HEK293 (cell line): ENCODE data around the gene SPAG8.

Experiments
- CTCF ChIA-PET: fragments of 350-600 bp; formaldehyde crosslinking; extraction: SDS; loops from one replicate; lab custom pipeline; 2021; ENCODE audit warnings: antibody characterized with exemption; lab: Yijun Ruan, JAX
- POLR2A ChIA-PET: fragments of 300-600 bp; formaldehyde crosslinking; extraction: SDS; loops from one replicate; lab custom pipeline; 2020; ENCODE audit warnings: antibody characterized with exemption, inconsistent platforms; lab: Yijun Ruan, JAX
- H3K27ac ChIP-seq: fragments of 200-500 bp; sonication (Bioruptor generic); 2 replicates; pipeline ENCODE4 v1.5.1; 2014; ENCODE audit warnings: low read depth, low read length, control low read depth, inconsistent platforms; ENCODE audit errors: extremely low read depth
- H3K36me3 ChIP-seq, 2 experiments: fragments of 200-500 bp in 1 of 2; sonication (Bioruptor generic) in 1 of 2; 1 replicate in 1 of 2; 2 replicates in 1 of 2; pipeline ENCODE4 v1.5.1; 2014 to 2017; ENCODE audit warnings: inconsistent platforms in 2 of 2, low read length in 2 of 2; ENCODE audit not compliant: control insufficient read depth in 2 of 2, insufficient read depth in 1 of 2
- H3K4me1 ChIP-seq: fragments of 200-500 bp; sonication (Bioruptor generic); 2 replicates; pipeline ENCODE4 v1.5.1; 2014; ENCODE audit warnings: mild to moderate bottlenecking, low read length, inconsistent platforms; ENCODE audit not compliant: control insufficient read depth, insufficient read depth
- H3K4me3 ChIP-seq: 2 replicates; pipeline ENCODE4 v1.5.1; 2011; ENCODE audit warnings: low read depth, mild to moderate bottlenecking, control low read depth, low read length, moderate library complexity
- H3K9me3 ChIP-seq: fragments of 200-500 bp; sonication (Bioruptor generic); 2 replicates; pipeline ENCODE4 v1.5.1; 2014; ENCODE audit warnings: low read depth, low read length, inconsistent platforms; ENCODE audit not compliant: control insufficient read depth, insufficient read depth
- BCL11B ChIP-seq: fragments of 450-650 bp; formaldehyde crosslinking; IDR thresholded peaks from 2 replicates; pipeline ENCODE4 v1.5.1; 2016; ENCODE audit warnings: low read depth, missing biosample characterization, missing genetic modification characterization
- RBAK ChIP-seq: fragments of 450-650 bp; formaldehyde crosslinking; IDR thresholded peaks from 2 replicates; pipeline ENCODE4 v1.5.1; 2016; ENCODE audit warnings: missing biosample characterization, missing genetic modification characterization
- REPIN1 ChIP-seq: fragments of 450-650 bp; formaldehyde crosslinking; IDR thresholded peaks from 2 replicates; pipeline ENCODE4 v1.5.1; 2017; ENCODE audit warnings: missing biosample characterization, missing genetic modification characterization, low read depth
- SCRT2 ChIP-seq: fragments of 450-650 bp; formaldehyde crosslinking; IDR thresholded peaks from 2 replicates; pipeline ENCODE4 v1.5.1; 2016; ENCODE audit warnings: missing biosample characterization, missing genetic modification characterization
- ZNF350 ChIP-seq: fragments of 450-650 bp; formaldehyde crosslinking; IDR thresholded peaks from 2 replicates; pipeline ENCODE4 v1.5.0; 2017; ENCODE audit warnings: missing biosample characterization, mild to moderate bottlenecking, missing genetic modification characterization
- ZNF426 ChIP-seq: fragments of 450-650 bp; formaldehyde crosslinking; IDR thresholded peaks from 2 replicates; pipeline ENCODE4 v1.5.1; 2017; ENCODE audit warnings: missing biosample characterization, missing genetic modification characterization, mild to moderate bottlenecking, inconsistent platforms, moderate library complexity
- ZNF514 ChIP-seq: fragments of 450-650 bp; formaldehyde crosslinking; IDR thresholded peaks from 2 replicates; pipeline ENCODE4 v1.5.1; 2016; ENCODE audit warnings: missing biosample characterization, missing genetic modification characterization
- ZNF558 ChIP-seq: fragments of 450-650 bp; formaldehyde crosslinking; IDR thresholded peaks from 2 replicates; pipeline ENCODE4 v1.5.1; 2016; ENCODE audit warnings: missing biosample characterization, missing genetic modification characterization
- ZNF600 ChIP-seq: fragments of 450-650 bp; formaldehyde crosslinking; IDR thresholded peaks from 2 replicates; pipeline ENCODE4 v1.5.1; 2016; ENCODE audit warnings: missing biosample characterization, missing genetic modification characterization
- ZNF701 ChIP-seq: fragments of 450-650 bp; formaldehyde crosslinking; IDR thresholded peaks from 2 replicates; pipeline ENCODE4 v1.5.1; 2016; ENCODE audit warnings: missing biosample characterization, missing genetic modification characterization
- ZSCAN23 ChIP-seq: fragments of 450-650 bp; formaldehyde crosslinking; IDR thresholded peaks from 2 replicates; pipeline ENCODE4 v1.5.1; 2016; ENCODE audit warnings: missing biosample characterization, missing genetic modification characterization
- TF ChIP-seq, protein P1 (sequence below): fragments of 450-650 bp; formaldehyde crosslinking; IDR thresholded peaks from 2 replicates; pipeline ENCODE4 v1.5.1; 2016; ENCODE audit warnings: missing biosample characterization, missing genetic modification characterization
- TF ChIP-seq, protein P2 (sequence below): fragments of 450-650 bp; formaldehyde crosslinking; IDR thresholded peaks from 2 replicates; pipeline ENCODE4 v1.5.1; 2016; ENCODE audit warnings: missing biosample characterization, missing genetic modification characterization
- TF ChIP-seq, protein P3 (sequence below): fragments of 450-650 bp; formaldehyde crosslinking; optimal IDR thresholded peaks from 2 replicates; pipeline ENCODE3; 2016; ENCODE audit warnings: missing biosample characterization, mild to moderate bottlenecking, missing genetic modification characterization
- TF ChIP-seq, protein P4 (sequence below): fragments of 450-650 bp; formaldehyde crosslinking; IDR thresholded peaks from 2 replicates; pipeline ENCODE4 v1.5.1; 2016; ENCODE audit warnings: missing biosample characterization, missing genetic modification characterization
- TF ChIP-seq, protein P5 (sequence below): fragments of 450-650 bp; formaldehyde crosslinking; IDR thresholded peaks from 2 replicates; pipeline ENCODE4 v1.5.1; 2017; ENCODE audit warnings: missing biosample characterization, missing genetic modification characterization

The SPAG8 gene

DNA sequence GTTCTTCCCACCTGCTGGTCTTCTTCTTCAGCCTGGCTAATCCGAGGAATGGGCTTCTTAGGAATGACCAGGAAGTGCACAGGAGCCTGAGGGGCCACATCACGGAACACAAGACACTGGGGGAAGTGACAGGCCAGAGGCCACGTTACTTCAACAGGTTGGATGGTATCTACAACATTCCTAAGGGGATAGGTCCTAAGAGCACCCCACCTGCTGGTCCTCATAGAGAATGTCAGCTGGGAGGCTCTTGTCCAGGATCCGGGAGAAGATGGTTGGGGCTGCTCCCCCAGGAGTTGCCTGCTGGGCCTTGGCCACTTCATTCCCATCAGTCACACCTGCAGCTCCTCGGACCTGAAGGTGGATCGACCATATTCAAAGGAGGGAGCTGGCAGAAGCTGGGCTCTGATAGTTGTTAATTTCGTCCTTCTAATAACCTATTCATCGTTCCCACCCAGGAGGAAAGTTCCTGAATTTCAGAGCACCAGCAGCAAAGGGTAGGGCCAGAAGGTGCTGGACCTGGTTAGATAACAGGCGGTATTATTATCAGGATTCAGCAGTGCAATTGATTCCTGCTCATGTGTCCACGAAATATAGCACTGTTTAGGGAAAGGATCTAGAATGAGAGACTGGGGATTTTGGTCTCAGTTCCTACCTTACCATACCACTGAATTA is 1.5 kb upstream of the SPAG8 start:
- Histone ChIP-seq H3K27ac (no peak overlapping the region), H3K4me3 (no peak overlapping the region), H3K4me1 (no peaks in the 10 kb centered on the region), H3K9me3 (no peaks in the 10 kb centered on the region), H3K36me3 (peaks cover 0 to 19% of the 10 kb centered on the region in 2 experiments; a peak in 1 of 3 replicates)
- TF ChIP-seq BCL11B (tag by site-specific recombination) (no peak), ZNF701 (tag by site-specific recombination) (no peak), ZNF558 (tag by site-specific recombination) (no peak), ZNF514 (tag by site-specific recombination) (no peak), RBAK (no peak), ZNF426 (tag by site-specific recombination) (no peak), ZNF600 (no peak), ZSCAN23 (tag by site-specific recombination) (no peak), ZNF350 (tag by site-specific recombination) (no peak), SCRT2 (peak; percentile 80), REPIN1 (tag by site-specific recombination) (no peak)
- TF ChIP-seq, protein P1, sequence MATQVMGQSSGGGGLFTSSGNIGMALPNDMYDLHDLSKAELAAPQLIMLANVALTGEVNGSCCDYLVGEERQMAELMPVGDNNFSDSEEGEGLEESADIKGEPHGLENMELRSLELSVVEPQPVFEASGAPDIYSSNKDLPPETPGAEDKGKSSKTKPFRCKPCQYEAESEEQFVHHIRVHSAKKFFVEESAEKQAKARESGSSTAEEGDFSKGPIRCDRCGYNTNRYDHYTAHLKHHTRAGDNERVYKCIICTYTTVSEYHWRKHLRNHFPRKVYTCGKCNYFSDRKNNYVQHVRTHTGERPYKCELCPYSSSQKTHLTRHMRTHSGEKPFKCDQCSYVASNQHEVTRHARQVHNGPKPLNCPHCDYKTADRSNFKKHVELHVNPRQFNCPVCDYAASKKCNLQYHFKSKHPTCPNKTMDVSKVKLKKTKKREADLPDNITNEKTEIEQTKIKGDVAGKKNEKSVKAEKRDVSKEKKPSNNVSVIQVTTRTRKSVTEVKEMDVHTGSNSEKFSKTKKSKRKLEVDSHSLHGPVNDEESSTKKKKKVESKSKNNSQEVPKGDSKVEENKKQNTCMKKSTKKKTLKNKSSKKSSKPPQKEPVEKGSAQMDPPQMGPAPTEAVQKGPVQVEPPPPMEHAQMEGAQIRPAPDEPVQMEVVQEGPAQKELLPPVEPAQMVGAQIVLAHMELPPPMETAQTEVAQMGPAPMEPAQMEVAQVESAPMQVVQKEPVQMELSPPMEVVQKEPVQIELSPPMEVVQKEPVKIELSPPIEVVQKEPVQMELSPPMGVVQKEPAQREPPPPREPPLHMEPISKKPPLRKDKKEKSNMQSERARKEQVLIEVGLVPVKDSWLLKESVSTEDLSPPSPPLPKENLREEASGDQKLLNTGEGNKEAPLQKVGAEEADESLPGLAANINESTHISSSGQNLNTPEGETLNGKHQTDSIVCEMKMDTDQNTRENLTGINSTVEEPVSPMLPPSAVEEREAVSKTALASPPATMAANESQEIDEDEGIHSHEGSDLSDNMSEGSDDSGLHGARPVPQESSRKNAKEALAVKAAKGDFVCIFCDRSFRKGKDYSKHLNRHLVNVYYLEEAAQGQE: no peak
- TF ChIP-seq, protein P2, sequence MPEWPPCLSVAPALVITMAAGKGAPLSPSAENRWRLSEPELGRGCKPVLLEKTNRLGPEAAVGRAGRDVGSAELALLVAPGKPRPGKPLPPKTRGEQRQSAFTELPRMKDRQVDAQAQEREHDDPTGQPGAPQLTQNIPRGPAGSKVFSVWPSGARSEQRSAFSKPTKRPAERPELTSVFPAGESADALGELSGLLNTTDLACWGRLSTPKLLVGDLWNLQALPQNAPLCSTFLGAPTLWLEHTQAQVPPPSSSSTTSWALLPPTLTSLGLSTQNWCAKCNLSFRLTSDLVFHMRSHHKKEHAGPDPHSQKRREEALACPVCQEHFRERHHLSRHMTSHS: no peak
- TF ChIP-seq, protein P3, sequence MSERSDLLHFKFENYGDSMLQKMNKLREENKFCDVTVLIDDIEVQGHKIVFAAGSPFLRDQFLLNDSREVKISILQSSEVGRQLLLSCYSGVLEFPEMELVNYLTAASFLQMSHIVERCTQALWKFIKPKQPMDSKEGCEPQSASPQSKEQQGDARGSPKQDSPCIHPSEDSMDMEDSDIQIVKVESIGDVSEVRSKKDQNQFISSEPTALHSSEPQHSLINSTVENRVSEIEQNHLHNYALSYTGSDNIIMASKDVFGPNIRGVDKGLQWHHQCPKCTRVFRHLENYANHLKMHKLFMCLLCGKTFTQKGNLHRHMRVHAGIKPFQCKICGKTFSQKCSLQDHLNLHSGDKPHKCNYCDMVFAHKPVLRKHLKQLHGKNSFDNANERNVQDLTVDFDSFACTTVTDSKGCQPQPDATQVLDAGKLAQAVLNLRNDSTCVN (tag by site-specific recombination): no peak
- TF ChIP-seq, protein P4, sequence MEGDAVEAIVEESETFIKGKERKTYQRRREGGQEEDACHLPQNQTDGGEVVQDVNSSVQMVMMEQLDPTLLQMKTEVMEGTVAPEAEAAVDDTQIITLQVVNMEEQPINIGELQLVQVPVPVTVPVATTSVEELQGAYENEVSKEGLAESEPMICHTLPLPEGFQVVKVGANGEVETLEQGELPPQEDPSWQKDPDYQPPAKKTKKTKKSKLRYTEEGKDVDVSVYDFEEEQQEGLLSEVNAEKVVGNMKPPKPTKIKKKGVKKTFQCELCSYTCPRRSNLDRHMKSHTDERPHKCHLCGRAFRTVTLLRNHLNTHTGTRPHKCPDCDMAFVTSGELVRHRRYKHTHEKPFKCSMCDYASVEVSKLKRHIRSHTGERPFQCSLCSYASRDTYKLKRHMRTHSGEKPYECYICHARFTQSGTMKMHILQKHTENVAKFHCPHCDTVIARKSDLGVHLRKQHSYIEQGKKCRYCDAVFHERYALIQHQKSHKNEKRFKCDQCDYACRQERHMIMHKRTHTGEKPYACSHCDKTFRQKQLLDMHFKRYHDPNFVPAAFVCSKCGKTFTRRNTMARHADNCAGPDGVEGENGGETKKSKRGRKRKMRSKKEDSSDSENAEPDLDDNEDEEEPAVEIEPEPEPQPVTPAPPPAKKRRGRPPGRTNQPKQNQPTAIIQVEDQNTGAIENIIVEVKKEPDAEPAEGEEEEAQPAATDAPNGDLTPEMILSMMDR (tag by site-specific recombination): 0 out of 2 replicates have a peak, but pooled peaks have one; percentile 10
- TF ChIP-seq, protein P5, sequence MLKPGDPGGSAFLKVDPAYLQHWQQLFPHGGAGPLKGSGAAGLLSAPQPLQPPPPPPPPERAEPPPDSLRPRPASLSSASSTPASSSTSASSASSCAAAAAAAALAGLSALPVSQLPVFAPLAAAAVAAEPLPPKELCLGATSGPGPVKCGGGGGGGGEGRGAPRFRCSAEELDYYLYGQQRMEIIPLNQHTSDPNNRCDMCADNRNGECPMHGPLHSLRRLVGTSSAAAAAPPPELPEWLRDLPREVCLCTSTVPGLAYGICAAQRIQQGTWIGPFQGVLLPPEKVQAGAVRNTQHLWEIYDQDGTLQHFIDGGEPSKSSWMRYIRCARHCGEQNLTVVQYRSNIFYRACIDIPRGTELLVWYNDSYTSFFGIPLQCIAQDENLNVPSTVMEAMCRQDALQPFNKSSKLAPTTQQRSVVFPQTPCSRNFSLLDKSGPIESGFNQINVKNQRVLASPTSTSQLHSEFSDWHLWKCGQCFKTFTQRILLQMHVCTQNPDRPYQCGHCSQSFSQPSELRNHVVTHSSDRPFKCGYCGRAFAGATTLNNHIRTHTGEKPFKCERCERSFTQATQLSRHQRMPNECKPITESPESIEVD (tag by site-specific recombination): no peak
- ChIA-PET POLR2A (interaction anchor here (1.0 to 3.1 kb wide), 13 partner anchors 10 to 377 kb away, joined by 3 to 13 read pairs (median 4); partner anchors contain the start of genes ARHGEF39, CCDC107, CLTA and FAM221B), CTCF (interaction anchor here (0.6 to 4.3 kb wide), 18 partner anchors 8 to 98 kb away, joined by 3 to 46 read pairs (median 6); partner anchors contain the start of gene CREB3)
